Esophagus (tissue), 2 donors: ENCODE results near the gene APOD. TPM values are rescaled to one million over a fixed set of nuclear protein-coding genes. Genes with fewer than 3 reads are reported as not detected.
"Not testable (repeated sequence)": the region's sequence is repeated elsewhere in the genome, so short reads cannot be mapped to it uniquely, and the experiment has no call there.

Source experiments
- H3K27ac ChIP-seq, 2 donors: one replicate each; pipeline ENCODE4 v1.5.1; 2013; ENCODE audit warnings: low read depth in 2 of 2, mild to moderate bottlenecking in 2 of 2, inconsistent platforms in 1 of 2, low read length in 1 of 2, moderate library complexity in 1 of 2
- H3K27me3 ChIP-seq, 2 donors: one replicate each; pipeline ENCODE4 v1.6.1; 2013; ENCODE audit warnings: low read length in 2 of 2, control low read depth in 1 of 2, mild to moderate bottlenecking in 1 of 2; ENCODE audit not compliant: insufficient read depth in 2 of 2, control insufficient read depth in 1 of 2
- H3K36me3 ChIP-seq, 2 donors: one replicate each; pipeline ENCODE4 v1.6.1; 2013; ENCODE audit warnings: low read length in 1 of 2; ENCODE audit not compliant: control insufficient read depth in 2 of 2, insufficient read depth in 2 of 2
- H3K4me1 ChIP-seq, 2 donors: one replicate each; pipeline ENCODE4 v1.6.1; 2013; ENCODE audit warnings: low read length in 1 of 2; ENCODE audit not compliant: control insufficient read depth in 2 of 2, insufficient read depth in 2 of 2
- H3K4me3 ChIP-seq, 2 donors: one replicate each; pipeline ENCODE4 v1.5.1; 2013; ENCODE audit warnings: low read length in 2 of 2, mild to moderate bottlenecking in 2 of 2, low read depth in 1 of 2, moderate library complexity in 1 of 2
- H3K9me3 ChIP-seq, 2 donors: one replicate each; pipeline ENCODE4 v1.6.1; 2013; ENCODE audit warnings: mild to moderate bottlenecking in 2 of 2, low read depth in 1 of 2, low read length in 1 of 2, moderate library complexity in 1 of 2; ENCODE audit not compliant: control insufficient read depth in 2 of 2, insufficient read depth in 1 of 2
- WGBS, 2 donors: extraction: QIAGEN DNeasy Blood & Tissue Kit; methylation state at CpG; one replicate each; pipeline ENCODE4 v1.1.7; 2013; 5-methylcytosine and 5-hydroxymethylcytosine counted together
- polyA plus RNA-seq, 2 donors: library from polyadenylated mRNA; stranded (reverse); fragments of 200-250 nt; gene quantifications; one replicate each; pipeline ENCODE4 v1.2.3, GENCODE V29; 2013
- donor health status: healthy with polysubstance abuse.
- donor health status: Bipolar disorder and iron deficiency.

The APOD gene
- polyA plus RNA-seq, result 10 to 100 TPM; 21.6 to 96.1 TPM

DNA sequence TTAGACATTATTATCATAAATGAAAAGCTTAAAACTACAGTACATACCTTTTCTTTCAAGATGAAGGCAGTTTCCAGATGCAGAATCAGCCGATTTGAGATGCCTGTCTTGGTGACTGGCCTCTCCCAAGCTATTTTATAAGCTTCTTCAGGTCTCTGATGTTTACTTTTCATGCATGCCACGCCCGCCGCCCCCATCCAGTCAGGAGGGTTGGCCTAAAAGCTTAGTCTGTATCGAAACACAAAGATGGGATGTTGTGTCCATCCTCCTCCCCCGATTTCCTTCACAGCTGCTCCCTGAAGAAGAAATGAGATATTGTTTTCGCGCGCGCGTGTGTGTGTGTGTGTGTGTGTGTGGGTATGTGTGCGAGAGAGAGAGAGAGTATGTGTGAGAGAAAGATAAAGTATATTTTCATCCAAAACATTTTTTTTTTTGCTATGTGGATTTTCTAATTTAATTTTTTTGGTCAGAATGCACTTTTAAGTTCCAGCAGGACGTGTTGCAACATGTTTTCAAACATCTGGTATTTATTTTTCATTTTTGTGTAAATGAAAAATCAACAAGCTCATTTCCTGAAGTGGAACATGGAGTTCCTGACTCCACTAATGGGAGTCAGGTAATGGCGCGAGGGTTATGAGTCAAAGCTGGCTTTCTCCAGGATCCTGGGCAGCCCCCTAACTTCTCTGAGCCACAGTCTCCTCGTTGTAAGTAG is at the start of gene APOD:
Gene APOD, minus strand, starts transcription at position 110 of the 712 bp plus-strand sequence. CDS start 4,479 bp downstream, outside the sequence.
- H3K4me1 ChIP-seq, result no peaks in the 10 kb centered on the region
- H3K4me3 ChIP-seq, result peak within 1 kb of the TSS in 1 of 2 donors; percentile 2
- H3K36me3 ChIP-seq, result no peaks in the 10 kb centered on the region
- H3K27me3 ChIP-seq, result no peaks in the 10 kb centered on the region
- 31 to 45% methylated on average over 16 of the region's 16 CpGs for WGBS, 2 donors
- H3K9me3 ChIP-seq, result no peaks in the 10 kb centered on the region
- H3K27ac ChIP-seq, result no peak within 1 kb of the TSS

DNA sequence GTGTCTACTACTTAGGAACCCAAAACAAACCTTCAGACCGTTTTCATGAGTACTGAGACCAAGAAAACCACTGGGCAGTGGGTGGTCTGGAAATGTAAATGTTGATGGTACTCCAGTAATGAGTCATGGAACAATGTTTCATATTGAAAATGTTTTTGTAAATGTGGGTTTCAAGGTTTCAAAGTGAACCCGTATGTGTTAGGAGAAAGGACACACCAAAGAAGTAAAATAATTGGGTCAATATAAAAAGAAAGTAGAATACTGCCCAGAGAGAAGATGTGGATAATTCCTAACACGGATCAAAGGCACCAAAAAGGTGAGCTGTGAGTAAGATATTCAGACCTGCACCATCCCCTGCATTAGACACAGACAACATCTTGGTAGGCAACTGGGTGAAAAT is 49.6 kb upstream of the APOD start:
- not testable (repeated sequence) for H3K9me3 ChIP-seq, H3K36me3 ChIP-seq, H3K27me3 ChIP-seq, H3K4me1 ChIP-seq, H3K27ac ChIP-seq, H3K4me3 ChIP-seq
- WGBS, 2 donors, result 61 to 67% methylated on average over 1 to 2 of the region's 3 CpGs

DNA sequence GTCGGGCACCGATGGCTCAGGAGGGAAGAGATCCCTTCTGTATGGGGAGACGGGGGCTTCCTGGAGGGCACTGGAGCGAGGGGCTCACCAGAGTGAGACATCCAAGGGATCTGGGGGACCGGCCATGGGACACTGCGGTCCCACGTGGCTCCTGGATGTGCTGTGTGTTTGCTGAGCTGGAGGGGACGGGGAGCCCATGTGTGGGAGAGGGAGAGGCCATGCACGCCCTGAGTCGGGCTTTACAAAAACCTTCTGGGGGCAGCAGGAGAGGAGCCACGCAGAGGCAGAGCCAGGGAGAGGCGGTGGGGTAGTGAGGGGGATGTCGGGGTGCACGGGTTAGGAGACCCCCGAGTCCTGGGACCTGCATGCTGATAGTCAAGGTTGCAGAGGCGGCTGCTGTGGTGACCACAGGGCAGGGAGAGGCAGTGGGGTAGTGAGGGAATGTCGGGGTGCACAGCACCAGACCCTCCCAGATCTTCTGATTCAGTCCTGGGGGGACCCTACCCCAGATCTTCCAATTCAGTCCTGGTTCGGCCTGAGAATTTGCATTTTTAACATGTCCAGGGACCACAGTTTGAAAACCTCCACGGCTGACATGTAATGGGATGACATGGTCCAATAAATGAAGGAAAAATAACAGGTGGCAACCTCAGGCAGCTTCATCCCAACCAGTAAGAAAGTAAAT is 48.9 kb upstream of the APOD start:
- WGBS, 2 donors, result 86 to 88% methylated on average over 16 to 19 of the region's 19 CpGs
- not testable (repeated sequence) for H3K36me3 ChIP-seq, H3K4me3 ChIP-seq, H3K4me1 ChIP-seq, H3K27me3 ChIP-seq, H3K27ac ChIP-seq, H3K9me3 ChIP-seq

DNA sequence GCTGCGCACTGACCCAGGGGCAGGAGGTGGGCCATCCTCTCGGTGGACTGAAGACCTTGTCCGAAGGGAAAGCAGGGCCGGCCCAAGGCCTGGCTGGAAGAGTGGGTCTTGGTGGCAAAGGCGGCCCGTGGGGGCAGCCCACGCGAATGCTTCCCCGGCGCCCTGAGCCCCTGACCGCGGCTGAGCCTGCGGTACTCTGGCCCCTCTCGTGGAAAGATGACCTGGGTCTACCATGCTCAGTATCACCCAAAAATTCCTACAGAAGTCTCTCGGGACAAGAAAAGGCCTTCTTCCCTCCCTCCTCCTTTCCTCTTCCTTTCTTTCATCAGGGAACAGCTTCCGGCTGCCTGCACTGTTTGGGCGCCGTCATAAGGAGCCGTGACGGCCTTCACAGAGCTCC is 48.3 kb upstream of the APOD start:
- not testable (repeated sequence) for H3K9me3 ChIP-seq, H3K36me3 ChIP-seq, H3K27me3 ChIP-seq, H3K27ac ChIP-seq, H3K4me3 ChIP-seq, H3K4me1 ChIP-seq
- WGBS, 2 donors, result 90 to 93% methylated on average over 17 to 18 of the region's 20 CpGs

DNA sequence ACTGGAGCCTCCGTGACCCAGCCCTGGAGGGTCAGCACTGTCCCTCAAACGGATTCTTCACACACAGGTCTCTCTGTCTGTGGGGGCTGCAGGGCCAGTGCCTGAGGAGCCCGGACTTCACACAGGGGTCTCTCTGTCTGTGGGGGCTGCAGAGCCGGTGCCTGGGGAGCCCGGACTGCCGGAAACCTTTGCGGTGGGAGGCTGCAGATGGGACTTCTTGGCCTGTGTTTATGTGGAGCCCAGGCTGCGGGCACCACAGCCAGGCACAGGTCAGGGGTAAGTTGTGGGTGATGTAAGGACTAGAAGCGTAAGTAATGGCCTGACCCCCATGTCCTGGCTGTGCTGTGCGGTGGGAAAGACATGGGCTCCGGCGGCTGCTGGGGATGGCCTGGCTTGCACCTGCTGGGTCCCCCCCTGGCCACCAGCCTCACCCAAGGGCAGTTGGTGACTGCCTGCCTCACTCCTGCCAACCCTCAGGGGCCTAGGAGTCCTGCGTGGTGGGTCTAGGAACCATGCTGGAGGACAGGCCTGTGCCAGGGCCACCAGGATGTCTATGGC is 47.3 kb upstream of the APOD start:
- 94 to 96% methylated on average over 9 to 10 of the region's 13 CpGs for WGBS, 2 donors
- H3K27me3 ChIP-seq, H3K27ac ChIP-seq, H3K36me3 ChIP-seq, H3K4me3 ChIP-seq, H3K9me3 ChIP-seq, H3K4me1 ChIP-seq: not testable (repeated sequence)

DNA sequence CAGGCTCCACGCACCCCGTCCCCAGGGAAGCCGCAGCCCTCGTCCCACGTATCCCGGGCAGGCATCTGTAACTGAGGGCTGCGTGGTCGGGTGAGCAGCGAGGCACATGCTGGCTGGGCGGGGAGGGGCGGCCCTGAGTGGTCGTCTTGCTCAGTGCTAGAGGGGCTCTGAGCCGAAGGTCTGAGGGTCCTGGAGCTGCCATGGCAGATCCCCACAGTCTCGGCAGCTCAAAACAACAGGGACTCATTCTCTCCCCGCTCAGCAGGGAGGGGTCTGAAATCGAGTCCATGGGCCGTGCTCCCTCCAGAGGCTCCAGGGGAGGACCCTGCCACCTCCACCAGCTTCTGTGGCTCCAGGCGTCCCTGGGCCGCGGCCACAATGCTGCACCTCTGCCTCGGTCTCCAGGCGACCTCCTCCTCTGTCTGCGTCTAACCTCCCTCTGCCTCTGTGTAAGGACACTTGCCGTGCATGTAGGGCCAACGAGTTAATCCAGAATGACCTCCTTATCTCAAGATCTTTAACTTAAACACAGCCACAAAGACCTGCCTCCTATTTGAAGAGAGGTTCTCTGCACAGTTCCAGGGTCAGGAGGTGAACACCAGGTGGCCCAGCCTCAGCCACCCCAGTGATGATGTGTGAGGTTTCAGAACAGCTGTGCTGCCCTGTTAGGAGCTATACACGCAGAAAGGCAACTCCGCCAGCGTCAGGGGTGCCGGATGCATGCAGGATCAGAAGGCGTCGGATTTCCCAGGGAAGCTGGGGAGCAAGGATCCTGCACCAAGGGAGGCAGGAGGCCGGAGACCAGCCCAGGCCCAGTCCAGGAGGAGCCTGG is 46.6 kb upstream of the APOD start:
- not testable (repeated sequence) for H3K9me3 ChIP-seq, H3K27ac ChIP-seq, H3K4me1 ChIP-seq, H3K4me3 ChIP-seq, H3K36me3 ChIP-seq, H3K27me3 ChIP-seq
- 78 to 81% methylated on average over 17 to 25 of the region's 32 CpGs for WGBS, 2 donors

DNA sequence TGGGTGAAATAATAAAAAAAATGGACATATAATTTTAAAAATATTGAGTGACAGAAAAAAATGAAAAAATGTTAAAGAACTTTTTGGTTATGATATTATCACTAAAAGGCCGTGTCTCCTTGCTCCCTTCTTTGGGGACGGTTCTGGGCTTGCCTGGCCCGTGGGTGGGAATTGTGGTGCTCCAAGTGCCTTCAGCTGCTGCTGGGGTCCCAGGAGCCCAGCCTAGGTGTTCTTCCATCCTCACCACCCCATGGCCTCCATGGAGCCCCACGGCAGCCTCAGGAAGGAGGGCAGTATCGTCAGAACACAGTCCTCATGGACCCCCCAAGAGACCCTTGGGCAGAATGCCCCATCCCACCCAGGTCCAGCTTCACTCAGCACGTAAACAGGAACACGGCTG is 45.9 kb upstream of the APOD start:
- H3K9me3 ChIP-seq, H3K36me3 ChIP-seq, H3K27ac ChIP-seq, H3K27me3 ChIP-seq, H3K4me3 ChIP-seq, H3K4me1 ChIP-seq: not testable (repeated sequence)
- 86 to 88% methylated on average over 5 of the region's 7 CpGs for WGBS, 2 donors

DNA sequence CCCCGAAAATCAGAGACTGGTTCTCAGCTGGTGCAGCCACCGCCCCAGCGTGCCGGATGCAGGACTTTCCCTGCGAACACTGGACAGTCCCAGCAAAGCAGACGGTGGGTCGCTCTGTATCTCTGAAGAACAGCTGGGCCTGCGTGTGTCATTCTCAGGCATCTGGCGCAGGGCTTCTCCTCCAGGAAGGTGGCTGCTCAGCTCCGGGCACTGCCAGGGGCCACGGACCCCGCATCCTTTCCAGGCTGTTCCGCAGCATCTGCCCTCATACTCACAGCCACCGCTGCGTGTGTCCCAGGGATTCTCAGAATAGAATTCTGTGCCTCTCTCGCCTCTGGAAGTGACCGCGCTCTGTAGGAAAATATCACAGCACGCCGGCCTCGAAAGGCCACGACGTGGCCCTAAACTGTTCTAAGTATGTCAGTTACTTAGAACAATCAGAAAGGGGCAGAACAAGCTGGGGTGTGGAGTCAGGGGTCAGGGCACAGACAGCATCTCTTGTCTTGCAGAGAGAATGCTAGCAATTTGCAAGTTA is 44.7 kb upstream of the APOD start:
- not testable (repeated sequence) for H3K4me3 ChIP-seq, H3K4me1 ChIP-seq, H3K9me3 ChIP-seq, H3K27me3 ChIP-seq, H3K27ac ChIP-seq, H3K36me3 ChIP-seq
- WGBS, 2 donors, result 90 to 92% methylated on average over 23 of the region's 23 CpGs

DNA sequence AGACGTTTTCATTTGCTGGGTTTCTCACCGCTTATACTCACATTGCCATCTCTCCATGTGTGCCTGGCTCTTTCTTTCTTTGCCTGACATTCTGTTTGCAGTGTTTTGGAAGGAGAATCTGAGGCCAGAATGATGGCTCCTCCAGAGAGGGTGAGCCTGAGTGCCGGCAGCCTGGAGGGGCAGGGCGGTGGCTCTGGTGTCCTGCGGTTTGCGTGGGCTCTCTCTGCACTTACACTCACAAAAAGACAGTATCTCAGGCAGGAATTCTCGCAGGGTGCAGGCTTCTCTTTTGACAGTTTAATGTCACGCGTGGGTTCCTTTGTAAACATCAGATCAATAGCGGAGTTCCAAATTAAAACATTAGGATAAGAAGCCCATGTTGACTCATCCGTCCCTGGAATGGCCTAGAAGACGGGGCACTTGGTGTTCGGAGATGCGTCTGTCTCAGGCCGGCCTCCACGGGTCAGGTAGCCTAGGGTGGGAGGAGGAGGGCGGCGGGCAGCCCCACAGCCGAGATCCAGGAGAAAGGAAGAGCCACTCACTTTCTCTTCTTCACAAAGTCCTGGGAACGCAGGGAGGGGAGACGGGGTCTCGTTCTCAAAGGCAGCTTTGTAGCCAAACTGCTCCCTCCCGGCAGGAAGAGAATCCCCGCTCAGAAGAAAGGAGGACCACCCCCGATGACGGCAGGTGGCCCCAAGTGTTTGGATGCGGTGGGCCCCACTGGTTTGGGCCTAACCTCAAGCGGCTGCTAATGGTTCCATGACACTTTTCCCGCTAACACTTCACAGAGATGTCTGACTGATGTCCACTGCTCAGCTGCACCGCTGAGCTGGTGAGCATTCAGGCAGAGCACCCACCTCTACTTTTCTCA is 44.0 kb upstream of the APOD start:
- not testable (repeated sequence) for H3K27me3 ChIP-seq, H3K36me3 ChIP-seq, H3K27ac ChIP-seq, H3K9me3 ChIP-seq, H3K4me1 ChIP-seq, H3K4me3 ChIP-seq
- WGBS, 2 donors, result 65 to 69% methylated on average over 26 to 28 of the region's 30 CpGs
